DMS53 (cell line): Measurements from ENCODE around the gene EIF3B.
"Not testable (repeated sequence)": the region's sequence is repeated elsewhere in the genome, so short reads cannot be mapped to it uniquely, and the experiment has no call there.

Source experiments
- DNase-seq: peaks from one replicate; lab custom pipeline; 2025; lab: John Stamatoyannopoulos, UW

Gene EIF3B

DNA sequence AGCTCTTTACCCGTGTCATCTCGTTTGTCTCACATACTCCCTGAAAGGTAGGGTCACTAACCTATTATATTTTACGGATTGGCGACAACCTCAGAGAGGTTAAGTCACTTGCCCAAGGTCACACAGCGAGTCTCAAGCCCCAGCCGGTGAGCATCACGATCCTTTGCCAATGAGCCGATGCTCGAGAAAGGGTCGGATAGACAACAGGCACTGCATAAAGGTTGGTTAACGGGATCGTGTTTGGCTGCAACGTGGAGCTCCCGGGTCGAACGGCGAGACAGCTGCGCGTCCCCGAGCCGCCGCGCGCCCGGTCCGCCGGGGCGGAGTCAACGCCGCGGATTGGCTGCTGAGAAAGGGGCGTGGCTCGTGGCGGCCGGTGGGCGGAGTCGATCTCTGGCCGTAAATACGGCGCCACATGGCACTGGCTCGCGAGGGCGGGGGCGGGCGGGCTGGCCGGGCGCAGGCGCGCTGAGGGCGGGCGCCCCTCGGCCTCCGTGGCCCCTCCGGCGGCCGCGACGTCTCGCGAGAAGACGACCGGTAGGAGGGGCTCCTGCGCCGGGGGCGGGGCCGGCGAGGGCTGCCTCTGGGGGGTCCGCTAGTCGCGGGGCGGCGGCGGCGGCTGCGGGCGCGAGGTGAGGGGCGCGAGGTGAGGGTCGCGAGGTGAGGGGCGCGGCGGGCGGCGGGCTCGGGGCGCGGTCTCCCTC lies 48.5 kb downstream of the EIF3B start, which contains the start of gene CHST12:
CHST12 (plus strand) TSS at position 598 of the 704 bp plus-strand sequence. CDS start 29,029 bp downstream, outside the sequence.
- DNase-seq = peak; percentile 96

DNA sequence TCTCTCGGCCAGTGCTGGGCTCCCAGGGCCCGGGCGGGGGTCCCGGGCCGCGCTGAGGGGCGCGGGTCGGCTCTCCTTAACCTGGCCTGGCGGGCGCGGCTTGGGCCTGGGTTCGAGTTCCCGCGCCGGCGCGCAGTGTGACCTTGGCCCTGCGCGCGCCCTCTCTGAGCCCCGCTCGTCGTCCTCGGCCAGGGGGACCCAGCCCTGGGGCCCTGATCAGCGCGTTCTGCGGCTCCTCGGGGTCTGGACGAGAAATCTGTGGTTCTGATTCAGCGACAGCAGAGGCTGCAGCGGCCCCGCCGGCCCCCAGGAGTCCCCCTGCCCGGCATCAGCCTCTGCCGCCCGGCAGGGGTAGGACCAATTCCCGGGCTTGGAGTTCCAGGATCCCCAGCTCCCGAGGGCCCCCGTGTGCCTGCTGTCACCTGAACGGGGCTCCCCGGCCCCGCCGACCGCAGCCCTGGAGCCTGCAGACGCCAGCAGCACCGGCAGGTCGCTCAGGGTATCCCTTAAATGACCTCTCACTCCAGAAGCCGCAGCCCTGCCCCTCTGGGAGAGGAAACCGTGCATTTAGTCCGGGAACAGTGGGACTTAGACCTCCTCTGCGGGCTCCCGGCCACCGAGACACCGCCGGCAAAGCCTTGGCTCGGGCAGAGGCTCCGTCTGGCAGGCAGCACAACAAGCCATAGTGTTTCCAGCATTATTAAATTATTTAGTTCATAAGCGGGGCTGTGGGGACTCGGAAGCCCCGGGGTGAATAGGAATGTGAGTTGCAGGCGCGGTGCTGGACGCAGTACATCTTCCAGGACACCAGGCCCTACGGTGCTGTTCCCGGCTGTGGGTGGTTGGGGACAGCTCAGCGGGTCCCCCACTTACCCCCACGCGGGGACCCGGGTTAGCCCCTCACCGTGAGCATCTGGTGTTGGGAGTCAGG lies 49.4 kb downstream of the EIF3B start:
- peak; percentile 69 for DNase-seq

- DNase-seq = no peak
These were observed 50.1 kb downstream of the EIF3B start for GRCh38 chr7:2404714-2405119.

DNA sequence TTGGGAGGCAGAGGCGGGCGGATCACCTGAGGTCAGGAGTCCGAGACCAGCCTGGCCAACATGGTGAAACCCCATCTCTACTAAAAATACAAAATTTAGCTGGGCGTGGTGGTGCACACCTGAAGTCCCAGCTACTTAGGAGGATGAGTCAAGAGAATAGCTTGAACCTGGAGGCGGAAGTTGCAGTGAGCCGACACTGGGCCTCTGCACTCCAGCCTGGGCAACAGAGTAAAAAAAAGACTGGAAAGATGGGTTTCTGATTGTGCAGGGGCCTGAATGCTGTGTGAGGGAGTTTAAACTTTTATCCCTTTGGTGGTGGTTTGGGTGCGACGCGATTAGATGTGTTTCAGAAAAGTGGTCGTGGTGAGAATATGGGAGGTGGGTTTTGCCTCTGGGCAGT lies 50.6 kb downstream of the EIF3B start:
- no peak for DNase-seq

- DNase-seq = no peak
These were observed 51.1 kb downstream of the EIF3B start for GRCh38 chr7:2405601-2406345.

- no peak for DNase-seq
These were observed 55.3 kb downstream of the EIF3B start for GRCh38 chr7:2409745-2410414.

DNA sequence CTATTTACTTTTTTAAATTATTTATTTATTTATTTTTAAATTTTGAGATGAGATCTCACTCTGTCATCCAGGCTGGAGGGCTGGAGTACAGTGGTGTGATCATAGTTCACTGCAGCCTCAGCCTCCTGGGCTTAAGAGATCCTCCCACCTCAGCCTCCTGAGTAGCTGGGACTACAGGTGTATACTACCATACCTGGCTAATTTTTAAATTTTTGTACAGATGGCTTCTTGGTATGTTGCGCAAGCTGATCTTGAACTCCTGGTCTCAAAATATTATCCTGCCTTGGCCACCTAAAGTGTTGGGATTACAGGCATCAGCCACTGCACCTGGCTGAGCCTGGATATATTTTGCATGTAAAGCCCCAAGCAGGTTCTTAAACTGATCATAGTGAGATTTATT lies 56.4 kb downstream of the EIF3B start:
- DNase-seq = no peak

DNA sequence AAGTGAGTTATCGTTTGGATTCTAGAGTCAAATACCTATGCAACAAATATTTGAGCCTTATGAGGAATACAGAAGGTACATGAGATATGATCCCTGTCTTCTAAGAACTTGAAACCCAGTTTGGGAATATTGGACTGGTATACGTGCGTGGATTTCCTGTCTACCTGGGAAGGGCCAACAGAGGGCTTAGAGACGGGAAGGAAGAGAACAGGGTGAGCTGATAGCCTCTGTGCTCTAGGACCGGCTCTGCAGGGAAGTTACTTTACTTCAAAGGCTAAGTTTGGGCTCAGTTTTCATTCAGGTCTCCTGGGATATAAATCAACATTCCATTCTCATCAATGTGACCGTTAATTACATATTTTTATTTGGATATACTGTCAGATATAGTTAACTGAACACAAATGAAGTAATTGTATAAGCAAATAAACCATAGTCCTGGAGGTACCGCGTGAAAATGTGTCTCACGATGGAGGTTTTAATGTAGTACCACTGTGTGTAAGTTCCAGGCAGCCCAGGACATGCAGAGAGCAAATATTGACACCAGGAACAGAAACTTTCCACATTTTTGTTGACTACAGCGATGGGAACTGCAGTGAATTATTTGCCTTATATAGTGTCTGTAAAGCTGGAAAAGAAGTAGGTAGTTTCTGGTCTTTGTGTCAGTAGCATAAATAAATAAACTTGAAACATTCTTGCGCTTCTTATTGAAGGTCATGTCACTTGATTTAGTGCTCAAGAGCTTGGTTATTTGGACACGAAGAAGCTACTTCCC lies 57.4 kb downstream of the EIF3B start:
- peak; percentile 33 for DNase-seq

DNA sequence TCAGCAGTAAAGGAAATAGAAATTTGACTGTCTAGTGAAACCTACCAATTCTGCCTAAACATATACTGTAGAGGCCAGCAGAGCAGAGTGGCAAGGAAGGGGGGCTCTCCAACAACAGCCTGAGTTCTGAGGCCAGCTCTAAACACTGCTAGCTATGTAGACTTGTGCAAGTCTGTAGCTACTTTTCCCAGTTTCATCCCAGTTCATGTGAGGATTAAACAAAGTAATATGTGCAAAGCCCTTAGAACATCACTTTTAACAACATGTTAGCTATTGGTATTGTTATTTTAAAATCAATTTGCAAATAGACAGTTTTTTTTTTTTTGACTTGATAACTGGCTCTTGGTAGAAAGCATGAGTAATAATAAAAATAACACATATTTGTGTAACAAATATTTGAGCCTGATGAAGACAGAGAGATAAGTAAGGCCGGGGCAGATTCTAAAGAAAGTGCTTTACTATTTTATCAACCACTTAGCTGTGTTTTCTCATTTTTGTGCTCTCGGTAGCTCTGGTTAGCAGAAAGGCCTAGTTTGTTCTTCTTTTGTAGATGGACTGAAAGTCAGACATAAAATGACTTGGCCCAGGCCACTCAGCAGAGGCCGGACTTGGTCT lies 58.1 kb downstream of the EIF3B start:
- no peak for DNase-seq

DNA sequence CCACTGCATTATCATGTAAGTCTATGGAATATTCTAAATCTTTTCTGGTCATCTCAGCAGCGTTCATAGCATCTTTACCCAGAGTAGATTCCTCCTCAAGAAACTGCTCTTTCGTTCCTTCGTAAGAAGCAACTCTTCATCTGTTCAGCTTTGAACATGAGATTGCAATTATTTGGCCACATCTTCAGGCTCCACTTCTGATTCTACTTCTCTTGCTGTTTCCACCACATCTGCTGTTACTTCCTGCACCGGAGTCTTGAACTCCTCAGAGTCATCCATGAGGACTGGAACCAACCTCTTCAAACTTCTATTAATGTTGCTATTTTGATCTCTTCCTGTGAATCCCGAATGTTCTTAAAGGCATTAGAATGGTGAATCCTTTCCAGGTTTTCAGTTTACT lies 61.4 kb downstream of the EIF3B start:
- no peak for DNase-seq

DNA sequence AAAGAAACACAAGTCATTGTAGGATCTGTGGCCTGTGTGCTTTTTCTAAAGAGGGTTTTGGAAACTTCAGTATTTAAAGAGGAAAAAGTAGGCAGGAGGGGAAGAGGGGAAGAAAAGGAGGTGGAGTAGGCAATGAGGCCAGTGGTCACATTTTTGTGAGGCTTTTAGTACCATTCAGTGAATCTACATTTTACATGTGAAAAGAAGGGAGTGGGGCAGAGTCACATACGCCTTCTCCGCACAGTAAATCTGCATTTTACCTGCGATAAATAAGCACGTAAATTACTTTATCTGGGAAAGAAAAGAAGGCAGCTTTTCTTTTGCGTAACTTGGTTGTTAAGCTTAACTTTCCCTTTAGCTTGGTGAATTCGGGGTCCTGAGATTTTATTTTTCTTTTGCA lies 62.0 kb downstream of the EIF3B start:
- no peak for DNase-seq

GRCh38 chr7:2417178-2417577 lies 62.6 kb downstream of the EIF3B start:
- DNase-seq = not testable (repeated sequence)

GRCh38 chr7:2417981-2418481 lies 63.4 kb downstream of the EIF3B start:
- no peak for DNase-seq

DNA sequence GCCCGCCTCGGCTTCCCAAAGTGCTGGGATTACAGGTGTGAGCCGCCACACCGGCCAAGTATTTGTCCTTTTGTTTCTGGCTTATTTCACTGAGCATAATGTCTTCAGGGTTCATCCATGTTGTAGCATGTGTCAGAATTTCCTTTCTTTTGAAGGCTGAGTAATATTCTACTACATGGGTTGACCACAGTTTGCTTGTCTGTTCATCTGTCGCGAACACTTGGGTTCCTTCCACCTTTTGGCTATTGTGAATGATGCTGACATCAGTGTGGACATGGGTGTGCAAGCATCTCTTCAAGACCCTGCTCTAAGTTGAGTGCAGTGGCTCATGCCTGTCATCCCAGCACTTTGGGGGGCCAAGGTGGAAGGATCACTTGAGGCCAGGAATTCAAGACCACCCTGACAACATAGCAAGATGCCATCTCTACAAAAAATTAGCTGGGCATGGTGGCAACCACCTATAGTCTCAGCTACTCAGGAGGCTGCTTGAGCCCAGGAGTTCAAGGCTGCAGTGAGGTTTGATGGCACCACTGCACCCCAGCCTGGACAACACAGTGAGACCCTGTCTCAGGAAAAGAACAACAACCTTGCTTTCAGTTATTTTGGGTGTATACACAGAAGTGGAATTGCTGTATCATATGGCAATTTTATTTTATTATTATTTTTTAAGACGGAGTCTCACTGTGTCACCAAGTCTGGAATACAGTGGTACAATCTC lies 65.7 kb downstream of the EIF3B start:
- no peak for DNase-seq

DNA sequence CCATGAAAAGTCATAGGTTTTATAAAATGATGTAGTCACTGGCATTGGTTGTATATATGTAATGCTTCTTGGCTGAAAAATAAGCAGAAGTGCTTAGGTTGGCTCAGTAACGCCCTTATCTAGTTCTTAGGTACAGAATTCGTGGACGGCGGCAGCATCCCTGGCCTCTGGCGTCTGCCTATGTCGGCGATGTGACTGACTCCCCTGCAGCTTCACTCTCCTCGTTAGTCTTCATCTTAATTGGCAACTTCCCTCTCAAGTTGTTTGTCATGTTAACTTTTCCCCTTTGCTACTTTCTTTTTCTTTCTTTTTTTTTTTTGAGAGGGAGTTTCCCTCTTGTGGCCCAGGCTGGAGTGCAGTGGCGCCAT lies 67.3 kb downstream of the EIF3B start:
- DNase-seq = no peak

- peak; percentile 88 for DNase-seq
These were observed 71.1 kb downstream of the EIF3B start for GRCh38 chr7:2425749-2426148.
